AG09309 (cell line): ENCODE measurements around the gene KRT79.
"Not testable (repeated sequence)": the region's sequence is repeated elsewhere in the genome, so short reads cannot be mapped to it uniquely, and the experiment has no call there.

ENCODE experiments used
- DNase-seq: peaks from one replicate; pipeline ENCODE4 v3.0.0-alpha.2; 2010; ENCODE audit warnings: low read depth
- H3K4me3 ChIP-seq: 2 replicates; pipeline ENCODE4 v1.5.1; 2011; ENCODE audit warnings: mild to moderate bottlenecking, low read depth, low read length, moderate library complexity; ENCODE audit not compliant: control insufficient read depth
- CTCF ChIP-seq: IDR thresholded peaks from 2 replicates; pipeline ENCODE4 v1.5.1; 2011; ENCODE audit warnings: mild to moderate bottlenecking, low read depth, low read length, inconsistent platforms; ENCODE audit not compliant: insufficient read depth, control insufficient read depth; ENCODE audit errors: missing control alignments

The KRT79 gene

GRCh38 chr12:52833922-52834726 is at the start of gene KRT79:
Gene KRT79, minus strand, starts transcription at chr12:52834311. Its CDS starts 51 bp downstream, at chr12:52834260.
- H3K4me3 ChIP-seq, result no peak within 1 kb of the TSS
- TF ChIP-seq CTCF, result no peak
- DNase-seq, result no peak

- not testable (repeated sequence) for DNase-seq, H3K4me3 ChIP-seq
These were observed 46.4 kb upstream of the KRT79 start for GRCh38 chr12:52880499-52880898.

- DNase-seq, result peak; percentile 63
- peak overlapping the region; percentile 24 for H3K4me3 ChIP-seq
- peak; percentile 93 for TF ChIP-seq CTCF
These were observed 45.6 kb upstream of the KRT79 start for GRCh38 chr12:52879394-52880351.

- no peak for TF ChIP-seq CTCF
- no peak overlapping the region; the same call in 1 of the 2 replicates for H3K4me3 ChIP-seq
- DNase-seq, result no peak
These were observed 44.6 kb upstream of the KRT79 start for GRCh38 chr12:52878507-52879393.

GRCh38 chr12:52877242-52877641 is 43.1 kb upstream of the KRT79 start:
- TF ChIP-seq CTCF, result no peak
- DNase-seq, result no peak
- no peak overlapping the region for H3K4me3 ChIP-seq

- no peak for DNase-seq
- no peak for TF ChIP-seq CTCF
These were observed 42.3 kb upstream of the KRT79 start for GRCh38 chr12:52876372-52876771.

More at GRCh38 chr12:52876372-52876771, 42.3 kb upstream of the KRT79 start:
- no peak overlapping the region for H3K4me3 ChIP-seq
